ENCODE results near the gene C20orf96. TPM values are rescaled to one million over a fixed set of nuclear protein-coding genes. Genes with fewer than 3 reads are reported as not detected.

Gene C20orf96
- total and polyA plus RNA-seq, 2 experiments from 2014 or later: 14.6 to 36.3 TPM

DNA sequence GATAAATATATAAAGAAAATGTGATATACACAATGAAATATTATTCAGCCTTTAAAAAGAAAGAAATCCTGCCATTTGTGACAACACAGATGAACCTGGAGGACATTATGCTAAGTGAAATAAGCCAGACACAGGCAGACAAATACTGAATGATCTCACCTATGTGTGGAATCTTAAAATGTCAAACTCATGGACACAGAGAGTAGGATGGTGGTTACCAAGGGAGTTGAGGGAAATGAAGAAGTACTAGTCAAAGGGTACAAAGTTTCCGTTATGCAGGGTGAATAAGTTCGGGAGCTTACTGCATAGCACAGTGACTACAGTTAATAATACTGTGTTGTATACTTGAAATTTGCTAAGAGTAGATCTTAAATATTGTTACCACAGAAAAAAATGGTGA is 47.6 kb downstream of the C20orf96 start:
- no peak overlapping the region for H3K27ac Mint-ChIP-seq
- H3K4me1 Mint-ChIP-seq: no peaks in the 10 kb centered on the region
- no peak overlapping the region for H3K4me2 ChIP-seq
- H3K27me3 ChIP-seq (ENCODE audit: insufficient read depth): peaks cover 90% of the 10 kb centered on the region
- no peak overlapping the region for H3K4me3 Mint-ChIP-seq
- peaks cover 35% of the 10 kb centered on the region for H3K27me3 Mint-ChIP-seq (ENCODE audit: insufficient read depth, low read depth, poor library complexity)
- no peaks in the 10 kb centered on the region for H3F3A ChIP-seq (replicated peaks; ENCODE audit: low read depth)
- TF ChIP-seq ZNF331 (CRISPR knock-in tag; IDR thresholded peaks at IDR 0.05; ENCODE audit: low read depth): no peak
- TF ChIP-seq JUNB (IDR thresholded peaks at IDR 0.05; ENCODE audit: unreplicated experiment): no peak
- H4K20me1 ChIP-seq (replicated peaks; ENCODE audit: insufficient read depth): no peaks in the 10 kb centered on the region; the same call in 1 of the 2 replicates
- no peaks in the 10 kb centered on the region for H3K36me3 Mint-ChIP-seq (ENCODE audit: low read depth)
- no peak overlapping the region for H3K4me3 ChIP-seq
- H3K9me3 Mint-ChIP-seq: peaks cover 3% of the 10 kb centered on the region; the same call in 2 of the 3 replicates
- DNase-seq (ENCODE audit: low spot score) (no peak), ATAC-seq (no peak)
- H3K36me3 ChIP-seq (ENCODE audit: insufficient read depth): no peaks in the 10 kb centered on the region
- no peak overlapping the region for H2AFZ ChIP-seq
- no peaks in the 10 kb centered on the region for H3K9me2 ChIP-seq (ENCODE audit: insufficient read depth)
- H3K27ac ChIP-seq (ENCODE audit: low read depth): no peak overlapping the region
- no peaks in the 10 kb centered on the region for H3K4me1 ChIP-seq (ENCODE audit: insufficient read depth)
- H3K79me2 ChIP-seq (replicated peaks; ENCODE audit: insufficient read depth): no peaks in the 10 kb centered on the region

DNA sequence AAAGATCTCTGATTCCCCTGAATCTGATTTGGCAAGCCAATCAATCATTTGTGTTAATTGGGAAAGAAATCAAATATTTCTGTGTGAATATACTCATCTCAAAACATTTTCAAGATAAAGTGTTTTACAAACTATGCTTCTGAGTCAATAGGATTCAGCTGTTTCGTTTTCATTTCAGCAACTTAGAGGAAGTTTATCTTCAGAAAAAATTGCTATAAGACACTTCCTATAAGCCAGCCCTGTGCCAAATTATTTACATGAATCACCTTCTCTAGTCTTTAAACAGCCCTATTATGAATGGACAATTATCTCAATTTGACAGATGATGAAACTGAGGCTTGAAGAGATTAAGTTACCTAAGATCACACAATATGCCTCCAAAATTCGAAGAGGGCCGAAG is 52.6 kb downstream of the C20orf96 start:
- H3K9me2 ChIP-seq (ENCODE audit: insufficient read depth): no peaks in the 10 kb centered on the region
- H3K36me3 Mint-ChIP-seq (ENCODE audit: low read depth): no peaks in the 10 kb centered on the region
- no peak overlapping the region for H2AFZ ChIP-seq
- no peak overlapping the region for H3K27ac Mint-ChIP-seq
- no peaks in the 10 kb centered on the region for H3K9me3 Mint-ChIP-seq
- no peaks in the 10 kb centered on the region for H3K79me2 ChIP-seq (replicated peaks; ENCODE audit: insufficient read depth)
- H3F3A ChIP-seq (replicated peaks; ENCODE audit: low read depth): no peaks in the 10 kb centered on the region
- H3K4me2 ChIP-seq: no peak overlapping the region
- H4K20me1 ChIP-seq (replicated peaks; ENCODE audit: insufficient read depth): no peaks in the 10 kb centered on the region
- no peaks in the 10 kb centered on the region for H3K36me3 ChIP-seq (ENCODE audit: insufficient read depth)
- no peaks in the 10 kb centered on the region for H3K4me1 ChIP-seq (ENCODE audit: insufficient read depth)
- DNase-seq (ENCODE audit: low spot score) (no peak), ATAC-seq (no peak)
- no peak overlapping the region for H3K4me3 Mint-ChIP-seq
- peaks cover 68% of the 10 kb centered on the region for H3K27me3 ChIP-seq (ENCODE audit: insufficient read depth)
- H3K4me1 Mint-ChIP-seq: no peaks in the 10 kb centered on the region
- peaks cover 10% of the 10 kb centered on the region for H3K27me3 Mint-ChIP-seq (ENCODE audit: insufficient read depth, low read depth, poor library complexity)
- H3K4me3 ChIP-seq: no peak overlapping the region
- H3K27ac ChIP-seq (ENCODE audit: low read depth): no peak overlapping the region
- TF ChIP-seq STAT1 (IDR thresholded peaks at IDR 0.05; ENCODE audit: unreplicated experiment): no peak
- no peak for TF ChIP-seq NANOG (IDR thresholded peaks at IDR 0.05; ENCODE audit: borderline replicate concordance)
- TF ChIP-seq ZNF331 (CRISPR knock-in tag; IDR thresholded peaks at IDR 0.05; ENCODE audit: low read depth): no peak
- no peak for TF ChIP-seq EZH2 (IDR thresholded peaks at IDR 0.05; ENCODE audit: low read depth, unreplicated experiment)
- TF ChIP-seq, protein P1, sequence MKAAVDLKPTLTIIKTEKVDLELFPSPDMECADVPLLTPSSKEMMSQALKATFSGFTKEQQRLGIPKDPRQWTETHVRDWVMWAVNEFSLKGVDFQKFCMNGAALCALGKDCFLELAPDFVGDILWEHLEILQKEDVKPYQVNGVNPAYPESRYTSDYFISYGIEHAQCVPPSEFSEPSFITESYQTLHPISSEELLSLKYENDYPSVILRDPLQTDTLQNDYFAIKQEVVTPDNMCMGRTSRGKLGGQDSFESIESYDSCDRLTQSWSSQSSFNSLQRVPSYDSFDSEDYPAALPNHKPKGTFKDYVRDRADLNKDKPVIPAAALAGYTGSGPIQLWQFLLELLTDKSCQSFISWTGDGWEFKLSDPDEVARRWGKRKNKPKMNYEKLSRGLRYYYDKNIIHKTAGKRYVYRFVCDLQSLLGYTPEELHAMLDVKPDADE (IDR thresholded peaks at IDR 0.05): no peak
- TF ChIP-seq POLR2AphosphoS5 (IDR thresholded peaks at IDR 0.05; ENCODE audit: low read depth): no peak
- TF ChIP-seq, protein P2, sequence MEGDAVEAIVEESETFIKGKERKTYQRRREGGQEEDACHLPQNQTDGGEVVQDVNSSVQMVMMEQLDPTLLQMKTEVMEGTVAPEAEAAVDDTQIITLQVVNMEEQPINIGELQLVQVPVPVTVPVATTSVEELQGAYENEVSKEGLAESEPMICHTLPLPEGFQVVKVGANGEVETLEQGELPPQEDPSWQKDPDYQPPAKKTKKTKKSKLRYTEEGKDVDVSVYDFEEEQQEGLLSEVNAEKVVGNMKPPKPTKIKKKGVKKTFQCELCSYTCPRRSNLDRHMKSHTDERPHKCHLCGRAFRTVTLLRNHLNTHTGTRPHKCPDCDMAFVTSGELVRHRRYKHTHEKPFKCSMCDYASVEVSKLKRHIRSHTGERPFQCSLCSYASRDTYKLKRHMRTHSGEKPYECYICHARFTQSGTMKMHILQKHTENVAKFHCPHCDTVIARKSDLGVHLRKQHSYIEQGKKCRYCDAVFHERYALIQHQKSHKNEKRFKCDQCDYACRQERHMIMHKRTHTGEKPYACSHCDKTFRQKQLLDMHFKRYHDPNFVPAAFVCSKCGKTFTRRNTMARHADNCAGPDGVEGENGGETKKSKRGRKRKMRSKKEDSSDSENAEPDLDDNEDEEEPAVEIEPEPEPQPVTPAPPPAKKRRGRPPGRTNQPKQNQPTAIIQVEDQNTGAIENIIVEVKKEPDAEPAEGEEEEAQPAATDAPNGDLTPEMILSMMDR (conservative IDR thresholded peaks at IDR 0.05; ENCODE audit: low read depth in 2 of 2): no peak
- TF ChIP-seq, protein P3, sequence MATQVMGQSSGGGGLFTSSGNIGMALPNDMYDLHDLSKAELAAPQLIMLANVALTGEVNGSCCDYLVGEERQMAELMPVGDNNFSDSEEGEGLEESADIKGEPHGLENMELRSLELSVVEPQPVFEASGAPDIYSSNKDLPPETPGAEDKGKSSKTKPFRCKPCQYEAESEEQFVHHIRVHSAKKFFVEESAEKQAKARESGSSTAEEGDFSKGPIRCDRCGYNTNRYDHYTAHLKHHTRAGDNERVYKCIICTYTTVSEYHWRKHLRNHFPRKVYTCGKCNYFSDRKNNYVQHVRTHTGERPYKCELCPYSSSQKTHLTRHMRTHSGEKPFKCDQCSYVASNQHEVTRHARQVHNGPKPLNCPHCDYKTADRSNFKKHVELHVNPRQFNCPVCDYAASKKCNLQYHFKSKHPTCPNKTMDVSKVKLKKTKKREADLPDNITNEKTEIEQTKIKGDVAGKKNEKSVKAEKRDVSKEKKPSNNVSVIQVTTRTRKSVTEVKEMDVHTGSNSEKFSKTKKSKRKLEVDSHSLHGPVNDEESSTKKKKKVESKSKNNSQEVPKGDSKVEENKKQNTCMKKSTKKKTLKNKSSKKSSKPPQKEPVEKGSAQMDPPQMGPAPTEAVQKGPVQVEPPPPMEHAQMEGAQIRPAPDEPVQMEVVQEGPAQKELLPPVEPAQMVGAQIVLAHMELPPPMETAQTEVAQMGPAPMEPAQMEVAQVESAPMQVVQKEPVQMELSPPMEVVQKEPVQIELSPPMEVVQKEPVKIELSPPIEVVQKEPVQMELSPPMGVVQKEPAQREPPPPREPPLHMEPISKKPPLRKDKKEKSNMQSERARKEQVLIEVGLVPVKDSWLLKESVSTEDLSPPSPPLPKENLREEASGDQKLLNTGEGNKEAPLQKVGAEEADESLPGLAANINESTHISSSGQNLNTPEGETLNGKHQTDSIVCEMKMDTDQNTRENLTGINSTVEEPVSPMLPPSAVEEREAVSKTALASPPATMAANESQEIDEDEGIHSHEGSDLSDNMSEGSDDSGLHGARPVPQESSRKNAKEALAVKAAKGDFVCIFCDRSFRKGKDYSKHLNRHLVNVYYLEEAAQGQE (IDR thresholded peaks at IDR 0.05; ENCODE audit: unreplicated experiment): no peak
- TF ChIP-seq, protein P4, sequence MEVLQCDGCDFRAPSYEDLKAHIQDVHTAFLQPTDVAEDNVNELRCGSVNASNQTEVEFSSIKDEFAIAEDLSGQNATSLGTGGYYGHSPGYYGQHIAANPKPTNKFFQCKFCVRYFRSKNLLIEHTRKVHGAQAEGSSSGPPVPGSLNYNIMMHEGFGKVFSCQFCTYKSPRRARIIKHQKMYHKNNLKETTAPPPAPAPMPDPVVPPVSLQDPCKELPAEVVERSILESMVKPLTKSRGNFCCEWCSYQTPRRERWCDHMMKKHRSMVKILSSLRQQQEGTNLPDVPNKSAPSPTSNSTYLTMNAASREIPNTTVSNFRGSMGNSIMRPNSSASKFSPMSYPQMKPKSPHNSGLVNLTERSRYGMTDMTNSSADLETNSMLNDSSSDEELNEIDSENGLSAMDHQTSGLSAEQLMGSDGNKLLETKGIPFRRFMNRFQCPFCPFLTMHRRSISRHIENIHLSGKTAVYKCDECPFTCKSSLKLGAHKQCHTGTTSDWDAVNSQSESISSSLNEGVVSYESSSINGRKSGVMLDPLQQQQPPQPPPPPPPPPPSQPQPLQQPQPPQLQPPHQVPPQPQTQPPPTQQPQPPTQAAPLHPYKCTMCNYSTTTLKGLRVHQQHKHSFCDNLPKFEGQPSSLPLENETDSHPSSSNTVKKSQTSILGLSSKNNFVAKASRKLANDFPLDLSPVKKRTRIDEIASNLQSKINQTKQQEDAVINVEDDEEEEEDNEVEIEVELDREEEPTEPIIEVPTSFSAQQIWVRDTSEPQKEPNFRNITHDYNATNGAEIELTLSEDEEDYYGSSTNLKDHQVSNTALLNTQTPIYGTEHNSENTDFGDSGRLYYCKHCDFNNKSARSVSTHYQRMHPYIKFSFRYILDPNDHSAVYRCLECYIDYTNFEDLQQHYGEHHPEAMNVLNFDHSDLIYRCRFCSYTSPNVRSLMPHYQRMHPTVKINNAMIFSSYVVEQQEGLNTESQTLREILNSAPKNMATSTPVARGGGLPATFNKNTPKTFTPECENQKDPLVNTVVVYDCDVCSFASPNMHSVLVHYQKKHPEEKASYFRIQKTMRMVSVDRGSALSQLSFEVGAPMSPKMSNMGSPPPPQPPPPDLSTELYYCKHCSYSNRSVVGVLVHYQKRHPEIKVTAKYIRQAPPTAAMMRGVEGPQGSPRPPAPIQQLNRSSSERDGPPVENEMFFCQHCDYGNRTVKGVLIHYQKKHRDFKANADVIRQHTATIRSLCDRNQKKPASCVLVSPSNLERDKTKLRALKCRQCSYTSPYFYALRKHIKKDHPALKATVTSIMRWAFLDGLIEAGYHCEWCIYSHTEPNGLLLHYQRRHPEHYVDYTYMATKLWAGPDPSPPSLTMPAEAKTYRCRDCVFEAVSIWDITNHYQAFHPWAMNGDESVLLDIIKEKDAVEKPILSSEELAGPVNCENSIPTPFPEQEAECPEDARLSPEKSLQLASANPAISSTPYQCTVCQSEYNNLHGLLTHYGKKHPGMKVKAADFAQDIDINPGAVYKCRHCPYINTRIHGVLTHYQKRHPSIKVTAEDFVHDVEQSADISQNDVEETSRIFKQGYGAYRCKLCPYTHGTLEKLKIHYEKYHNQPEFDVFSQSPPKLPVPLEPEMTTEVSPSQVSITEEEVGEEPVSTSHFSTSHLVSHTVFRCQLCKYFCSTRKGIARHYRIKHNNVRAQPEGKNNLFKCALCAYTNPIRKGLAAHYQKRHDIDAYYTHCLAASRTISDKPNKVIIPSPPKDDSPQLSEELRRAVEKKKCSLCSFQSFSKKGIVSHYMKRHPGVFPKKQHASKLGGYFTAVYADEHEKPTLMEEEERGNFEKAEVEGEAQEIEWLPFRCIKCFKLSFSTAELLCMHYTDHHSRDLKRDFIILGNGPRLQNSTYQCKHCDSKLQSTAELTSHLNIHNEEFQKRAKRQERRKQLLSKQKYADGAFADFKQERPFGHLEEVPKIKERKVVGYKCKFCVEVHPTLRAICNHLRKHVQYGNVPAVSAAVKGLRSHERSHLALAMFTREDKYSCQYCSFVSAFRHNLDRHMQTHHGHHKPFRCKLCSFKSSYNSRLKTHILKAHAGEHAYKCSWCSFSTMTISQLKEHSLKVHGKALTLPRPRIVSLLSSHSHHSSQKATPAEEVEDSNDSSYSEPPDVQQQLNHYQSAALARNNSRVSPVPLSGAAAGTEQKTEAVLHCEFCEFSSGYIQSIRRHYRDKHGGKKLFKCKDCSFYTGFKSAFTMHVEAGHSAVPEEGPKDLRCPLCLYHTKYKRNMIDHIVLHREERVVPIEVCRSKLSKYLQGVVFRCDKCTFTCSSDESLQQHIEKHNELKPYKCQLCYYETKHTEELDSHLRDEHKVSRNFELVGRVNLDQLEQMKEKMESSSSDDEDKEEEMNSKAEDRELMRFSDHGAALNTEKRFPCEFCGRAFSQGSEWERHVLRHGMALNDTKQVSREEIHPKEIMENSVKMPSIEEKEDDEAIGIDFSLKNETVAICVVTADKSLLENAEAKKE (CRISPR knock-in tag; IDR thresholded peaks at IDR 0.05): no peak
- TF ChIP-seq JUNB (IDR thresholded peaks at IDR 0.05; ENCODE audit: unreplicated experiment): no peak
